Tongue (tissue), 2 donors: ENCODE results near the gene RNU11. TPM values are rescaled to one million over a fixed set of nuclear protein-coding genes. Genes with fewer than 3 reads are reported as not detected.
"Not testable (repeated sequence)": the region's sequence is repeated elsewhere in the genome, so short reads cannot be mapped to it uniquely, and the experiment has no call there.

Experiments
- DNase-seq: peaks from one replicate; pipeline ENCODE4 v3.0.0-alpha.2; 2015
- total RNA-seq: library from RNA; depleted of rRNA; stranded (reverse); fragments of >200 nt; gene quantifications from one replicate; pipeline ENCODE4 v1.2.3, GENCODE V29; 2014

RNU11 gene
- not detected for total RNA-seq

DNA sequence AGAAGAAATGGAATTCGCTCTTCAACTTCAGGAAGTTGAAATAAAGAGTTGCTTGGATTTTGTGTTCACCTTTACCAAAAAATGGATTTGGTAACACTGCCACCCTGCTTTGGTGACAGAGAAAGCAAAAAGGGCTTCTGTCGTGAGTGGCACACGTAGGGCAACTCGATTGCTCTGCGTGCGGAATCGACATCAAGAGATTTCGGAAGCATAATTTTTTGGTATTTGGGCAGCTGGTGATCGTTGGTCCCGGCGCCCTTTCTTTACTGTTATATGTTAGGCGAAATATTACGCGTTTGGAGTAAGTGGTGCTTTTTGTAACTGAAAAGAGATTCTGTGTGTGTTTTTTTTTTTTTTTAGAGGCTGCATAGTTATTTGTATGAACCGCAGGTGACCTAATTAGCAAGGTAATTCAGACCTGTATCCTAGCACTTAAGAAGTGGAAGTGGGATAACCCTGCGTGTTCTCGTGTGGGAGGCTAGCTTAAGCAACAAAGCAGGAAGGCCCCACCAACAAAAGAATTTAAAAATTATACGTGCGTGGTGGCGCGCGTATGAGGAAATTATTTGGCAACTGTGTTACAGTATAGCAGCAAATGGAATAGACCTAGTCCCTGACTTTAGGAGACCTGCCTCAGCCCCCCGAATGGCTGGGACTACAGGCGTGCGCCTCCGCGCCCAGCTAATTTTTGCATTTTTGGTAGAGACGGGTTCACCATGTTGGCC, at the start of gene RNU11:
RNU11 (plus strand) TSS at position 127 of the 725 bp plus-strand sequence.
- DNase-seq = peak; percentile 98

DNA sequence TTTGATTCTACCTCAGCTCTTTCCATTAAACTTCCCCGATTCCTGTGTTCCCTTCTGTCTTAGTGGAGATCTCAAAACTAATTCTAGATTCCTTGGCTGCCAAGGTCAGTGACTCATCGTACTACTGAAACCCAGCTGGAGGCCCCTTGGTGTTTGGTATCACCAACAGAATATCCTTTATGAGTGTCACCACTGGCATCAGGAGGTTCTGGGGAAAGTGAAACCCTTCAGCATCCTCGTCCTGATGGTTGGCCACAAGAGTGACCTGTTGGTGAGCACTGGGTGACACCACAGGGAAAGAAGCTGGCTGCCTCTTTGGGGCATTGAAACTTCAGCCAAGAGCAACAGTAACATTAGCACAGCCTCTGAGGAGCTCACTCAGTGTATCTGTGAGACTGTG, 46.7 kb upstream of the RNU11 start:
- no peak for DNase-seq

DNA sequence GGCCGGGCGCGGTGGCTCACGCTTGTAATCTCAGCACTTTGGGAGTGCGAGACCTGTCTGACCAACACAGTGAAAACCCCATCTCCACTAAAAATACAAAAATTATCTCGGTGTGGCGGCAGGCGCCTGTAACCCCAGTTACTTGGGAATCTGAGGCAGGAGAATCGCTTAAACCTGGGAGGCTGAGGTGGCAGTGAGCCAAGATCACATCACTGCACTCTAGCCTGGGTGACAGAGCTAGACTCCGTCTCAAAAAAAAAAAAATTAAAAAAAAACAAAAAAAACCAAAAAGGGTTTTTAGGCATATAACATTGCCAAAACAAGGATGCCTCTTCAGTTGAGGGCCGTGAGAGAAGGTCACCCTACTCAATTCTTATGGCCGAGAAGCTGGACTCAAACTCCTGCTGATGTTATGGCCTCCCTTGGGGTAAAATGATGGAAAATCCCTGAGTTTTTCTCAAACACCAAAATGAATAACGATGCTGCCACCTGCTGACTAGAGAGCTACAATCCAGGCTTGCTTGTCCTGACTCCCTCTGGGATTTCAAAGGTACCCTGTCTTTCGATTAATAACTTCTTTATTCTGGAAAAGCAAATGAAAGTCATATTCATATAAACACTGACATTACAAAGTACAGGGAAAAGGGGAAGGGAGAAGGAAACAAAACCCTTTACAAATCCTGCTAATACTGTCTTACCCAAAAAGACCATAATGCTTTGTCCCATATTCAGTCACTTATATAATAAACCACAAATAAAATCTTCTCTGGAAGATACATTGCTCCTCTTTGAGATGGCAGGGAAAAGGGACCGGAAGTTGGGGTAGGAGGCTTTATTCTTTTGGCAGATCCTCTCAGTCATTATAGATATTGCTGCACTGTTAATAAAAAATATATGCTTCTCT, 45.6 kb upstream of the RNU11 start:
- peak; percentile 91 for DNase-seq

DNA sequence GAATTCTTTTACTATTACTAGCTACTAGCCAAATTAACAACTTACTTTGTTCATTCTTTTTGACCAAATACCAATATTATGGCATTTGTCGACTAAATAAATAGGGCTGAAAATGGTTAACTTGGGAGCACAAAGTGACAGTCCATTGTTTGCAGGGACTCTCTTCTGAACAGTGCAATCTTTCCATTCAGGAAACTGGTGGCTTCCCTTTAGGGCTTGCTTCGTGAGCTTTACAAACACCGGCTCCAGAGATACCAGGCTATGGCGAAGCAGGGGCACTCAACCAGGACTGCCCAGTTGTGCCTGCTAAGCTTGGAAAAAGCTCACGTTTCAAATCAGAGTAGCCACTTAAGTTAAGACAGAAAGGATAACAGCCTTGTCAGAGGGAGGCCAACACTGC, 44.0 kb upstream of the RNU11 start:
- no peak for DNase-seq

DNA sequence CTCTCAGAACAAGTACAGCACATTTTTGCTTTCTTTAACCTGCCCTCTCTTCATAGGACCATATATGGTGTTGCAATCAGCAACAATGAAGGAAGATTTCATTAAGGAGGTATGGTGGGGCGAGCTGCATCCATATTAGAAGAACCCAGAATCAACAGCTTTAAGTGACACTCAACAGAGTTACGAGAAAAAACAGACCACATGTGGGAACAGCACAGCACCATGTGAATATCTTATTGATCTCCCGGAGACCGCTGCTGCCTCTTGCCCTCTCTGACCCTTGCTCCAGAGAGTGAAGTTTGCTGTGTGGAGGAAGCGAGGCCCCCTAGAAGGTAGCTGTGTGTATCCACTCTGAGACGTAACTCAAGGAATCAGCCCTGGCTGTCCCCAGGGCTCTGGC, 43.4 kb upstream of the RNU11 start:
- no peak for DNase-seq

DNA sequence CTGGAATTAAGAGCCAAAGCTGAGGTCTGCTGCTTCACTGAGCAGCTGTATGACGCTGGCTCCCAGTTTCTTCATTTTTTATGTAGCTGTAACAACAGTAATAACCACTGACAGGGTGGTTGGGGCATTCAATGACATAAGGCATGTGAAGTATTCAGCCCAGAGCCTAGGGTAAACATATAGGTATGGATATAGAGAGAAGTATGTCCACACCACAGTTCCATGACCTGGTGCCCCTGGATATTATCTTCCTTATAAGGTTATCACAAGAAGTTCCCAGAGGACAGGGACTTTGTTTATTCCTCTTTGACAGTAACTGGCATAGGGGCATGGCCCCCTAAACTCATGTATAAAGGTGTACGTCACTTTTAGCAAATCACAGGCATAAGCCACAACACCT, 41.6 kb upstream of the RNU11 start:
- DNase-seq = no peak

DNA sequence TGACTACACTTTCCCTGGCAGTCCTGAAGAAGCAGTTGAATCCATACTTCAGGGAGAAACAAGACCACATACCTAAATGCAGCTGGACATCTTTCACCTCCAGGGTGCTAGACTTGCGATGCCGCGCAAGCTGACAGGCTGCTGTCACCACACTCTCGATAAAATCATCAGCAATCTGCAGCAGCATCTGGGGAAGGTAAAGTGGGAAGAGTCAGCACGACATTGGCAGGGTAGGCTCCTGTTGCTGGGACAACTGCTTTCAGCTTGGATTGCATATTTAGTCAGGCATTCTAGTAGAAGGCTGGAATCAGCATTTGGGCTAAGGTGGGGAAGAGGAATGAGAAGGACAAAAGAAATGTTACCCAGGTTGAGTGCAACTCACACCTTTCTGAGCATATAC, 35.2 kb upstream of the RNU11 start:
- DNase-seq = no peak

DNA sequence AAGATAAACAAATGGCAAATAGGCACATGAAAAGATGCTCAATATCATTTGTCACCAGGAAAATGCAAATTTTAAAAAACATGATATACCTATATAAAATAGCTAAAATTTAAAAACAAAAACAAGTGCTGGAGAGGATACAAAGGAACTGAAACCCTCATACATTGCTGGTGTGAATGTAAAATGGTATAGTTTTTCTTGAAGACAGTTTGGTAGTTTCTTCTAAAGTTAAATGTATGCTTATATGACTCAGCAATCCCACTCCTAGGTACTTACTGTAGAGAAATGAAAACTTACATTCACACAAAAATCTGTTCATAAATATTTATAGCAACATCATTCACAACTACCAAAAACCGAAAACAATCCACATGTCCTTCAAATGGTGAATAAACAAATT, 16.7 kb upstream of the RNU11 start:
- no peak for DNase-seq

DNA sequence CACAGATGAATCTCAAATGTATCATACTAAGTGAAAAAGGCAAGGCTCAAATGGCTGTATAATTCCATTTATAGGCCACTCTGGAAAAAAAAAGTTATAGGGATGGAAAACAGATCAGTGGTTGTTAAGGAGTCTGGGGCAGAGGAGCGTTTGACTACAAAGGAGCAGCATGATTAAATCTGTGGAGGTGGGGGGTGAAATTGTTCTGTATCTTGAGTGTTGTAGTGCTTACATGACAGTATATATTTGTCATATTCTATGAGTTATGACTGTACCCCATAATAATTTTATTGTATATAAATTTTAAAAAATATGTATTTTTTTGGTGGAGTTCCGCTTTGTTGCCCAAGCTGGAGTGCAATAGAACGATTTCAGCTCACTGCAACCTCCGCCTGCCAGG, 15.8 kb upstream of the RNU11 start:
- no peak for DNase-seq

DNA sequence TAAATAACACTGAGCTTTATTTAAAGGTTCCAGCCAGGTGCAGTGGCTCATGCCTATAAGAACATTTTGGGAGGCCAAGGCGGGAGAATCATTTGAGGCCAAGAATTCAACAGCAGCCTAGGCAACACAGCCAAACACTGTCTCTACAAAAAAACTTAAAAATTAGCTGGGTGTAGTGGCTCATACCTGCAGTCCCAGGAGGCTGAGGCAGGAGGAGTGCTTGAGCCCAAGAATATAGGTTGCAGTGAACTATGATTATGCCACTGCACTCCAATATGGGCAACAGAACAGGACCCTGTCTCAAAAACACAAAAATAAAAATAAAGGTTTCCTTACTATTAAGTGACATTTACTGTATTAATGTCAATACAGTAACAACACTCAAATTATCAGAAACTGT, 7.6 kb upstream of the RNU11 start:
- DNase-seq = no peak

DNA sequence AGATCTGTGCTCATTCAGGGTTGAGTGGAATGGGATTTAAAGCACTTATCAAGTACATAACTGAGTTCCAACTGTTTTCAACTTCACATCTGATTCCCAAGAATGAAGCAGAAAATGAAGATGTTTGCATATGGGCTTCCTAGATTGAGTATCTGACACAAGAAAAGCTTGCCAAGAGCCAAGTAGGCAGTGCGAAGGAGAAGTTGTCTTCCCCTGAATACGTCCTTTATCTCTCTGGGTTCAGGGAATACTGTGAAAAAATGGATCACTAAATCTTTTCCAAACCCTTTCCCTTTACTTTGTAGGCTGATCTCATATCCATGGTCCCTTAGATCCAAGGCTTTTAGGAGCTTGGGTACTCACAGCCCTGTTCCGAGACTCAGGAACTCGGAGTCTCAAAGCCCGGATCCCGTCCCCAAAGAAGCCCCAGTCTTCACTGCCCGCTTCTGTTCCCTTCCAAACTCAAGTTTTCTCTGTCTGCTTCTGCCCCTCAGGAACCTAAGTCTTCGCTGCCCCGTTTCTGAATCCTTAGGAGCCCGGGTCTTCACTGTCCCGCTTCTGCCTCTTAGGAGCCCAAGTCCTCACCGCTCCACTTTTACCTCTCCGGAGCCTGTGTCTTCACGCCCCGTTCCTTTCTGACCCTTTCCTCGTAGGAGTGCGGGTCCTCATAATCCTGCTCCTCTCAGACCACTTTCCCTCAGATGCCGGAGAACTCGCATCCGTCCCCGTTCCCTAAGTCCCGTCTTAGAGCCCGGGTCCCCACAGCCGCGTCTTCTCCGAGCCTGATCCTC, 6.1 kb upstream of the RNU11 start:
- no peak for DNase-seq

DNA sequence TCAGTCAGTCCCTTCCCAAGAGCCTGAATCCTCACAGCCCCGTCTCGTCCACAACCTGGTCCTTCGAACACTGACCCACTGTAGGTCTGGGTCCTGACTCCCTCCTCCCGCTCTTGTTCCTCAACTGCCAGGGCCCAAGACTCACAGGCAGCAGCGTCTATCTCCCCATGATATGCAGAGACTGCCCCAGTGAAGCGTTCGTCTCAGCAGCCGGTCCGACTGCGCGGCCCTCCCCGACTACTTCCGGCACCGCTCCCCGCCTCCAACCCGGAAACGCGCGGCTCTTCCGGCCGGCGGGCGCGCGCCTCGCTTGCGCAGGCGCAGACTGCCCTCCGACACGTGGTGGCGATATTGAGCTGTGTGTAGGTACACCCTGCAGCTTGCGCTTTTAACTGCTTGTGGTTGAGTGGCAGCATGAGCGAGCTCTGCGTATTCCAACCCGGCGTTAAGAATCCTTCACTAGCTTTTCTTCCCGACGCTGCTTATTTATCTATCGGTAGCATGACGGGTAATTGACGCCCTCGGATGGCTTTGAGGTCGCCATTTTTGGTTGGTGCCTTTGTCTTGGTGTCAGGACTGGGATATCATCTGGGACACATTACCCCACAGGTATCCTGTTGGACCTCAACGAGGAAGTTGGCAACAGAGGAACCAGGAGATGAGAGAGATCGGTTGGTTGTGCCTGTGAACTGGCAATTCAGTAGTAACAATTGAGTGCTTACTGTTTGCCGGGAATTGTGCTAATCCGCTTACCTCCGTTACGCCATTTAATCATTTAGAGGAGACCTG, 5.4 kb upstream of the RNU11 start, which contains the start of gene TAF12:
TAF12 (minus strand) TSS at position 221 of the 789 bp plus-strand sequence. CDS start 20,986 bp downstream, outside the sequence.
- DNase-seq = peak; percentile 97

DNA sequence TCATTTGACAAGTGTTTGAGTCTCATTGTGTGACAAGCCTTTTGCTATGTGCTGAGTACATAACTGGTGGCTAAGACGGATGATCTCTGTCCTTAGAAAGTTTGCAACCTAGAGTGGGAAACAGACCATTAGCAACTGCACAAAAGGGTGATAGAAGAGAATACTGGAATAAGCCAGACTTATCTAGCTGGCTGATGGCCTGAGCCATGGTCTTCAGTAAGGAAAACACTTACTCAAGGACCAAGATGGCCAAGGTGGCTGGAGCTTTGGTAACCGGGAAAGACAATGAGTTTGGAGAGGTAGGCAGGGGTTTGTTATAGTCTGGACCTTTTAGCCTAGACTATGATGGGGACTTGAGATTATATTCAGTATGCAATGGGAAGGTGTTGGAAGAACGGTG, 3.9 kb upstream of the RNU11 start:
- no peak for DNase-seq

DNA sequence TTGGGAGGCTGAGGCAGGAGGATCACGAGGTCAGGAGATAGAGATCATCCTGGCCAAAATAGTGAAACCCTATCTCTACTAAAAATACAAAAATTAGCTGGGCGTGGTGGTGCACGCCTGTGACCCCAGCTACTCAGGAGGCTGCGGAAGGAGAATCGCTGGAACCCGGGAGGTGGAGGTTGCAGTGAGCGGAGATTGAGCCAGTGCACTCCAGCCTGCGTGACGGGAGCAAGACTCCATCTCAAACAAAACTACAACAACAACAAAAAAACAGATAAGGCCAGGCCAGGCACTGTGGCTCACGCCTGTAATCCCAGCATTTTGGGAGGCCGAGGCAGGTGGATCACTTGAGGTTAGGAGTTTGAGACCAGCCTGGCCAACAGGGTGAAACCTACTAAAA, 3.0 kb upstream of the RNU11 start:
- not testable (repeated sequence) for DNase-seq

DNA sequence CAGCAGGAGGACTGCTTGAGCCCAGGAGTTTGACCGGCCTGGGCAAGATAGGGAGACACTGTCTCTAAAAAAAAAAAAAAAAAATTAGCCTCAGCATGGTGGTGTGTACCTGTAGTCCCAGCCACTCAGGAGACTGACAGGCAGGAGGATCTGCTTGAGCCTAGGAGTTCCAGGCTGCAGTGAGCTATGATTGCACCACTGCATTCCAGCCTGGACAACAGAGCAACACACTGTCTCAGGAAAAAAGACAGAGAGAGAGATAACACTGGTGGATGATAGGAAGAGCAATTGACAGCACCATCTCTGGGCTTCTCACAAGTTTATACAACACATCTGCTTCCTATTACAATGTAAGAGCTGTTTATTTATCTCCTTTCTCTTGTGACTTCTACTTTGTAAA, 2.4 kb upstream of the RNU11 start:
- DNase-seq = no peak

DNA sequence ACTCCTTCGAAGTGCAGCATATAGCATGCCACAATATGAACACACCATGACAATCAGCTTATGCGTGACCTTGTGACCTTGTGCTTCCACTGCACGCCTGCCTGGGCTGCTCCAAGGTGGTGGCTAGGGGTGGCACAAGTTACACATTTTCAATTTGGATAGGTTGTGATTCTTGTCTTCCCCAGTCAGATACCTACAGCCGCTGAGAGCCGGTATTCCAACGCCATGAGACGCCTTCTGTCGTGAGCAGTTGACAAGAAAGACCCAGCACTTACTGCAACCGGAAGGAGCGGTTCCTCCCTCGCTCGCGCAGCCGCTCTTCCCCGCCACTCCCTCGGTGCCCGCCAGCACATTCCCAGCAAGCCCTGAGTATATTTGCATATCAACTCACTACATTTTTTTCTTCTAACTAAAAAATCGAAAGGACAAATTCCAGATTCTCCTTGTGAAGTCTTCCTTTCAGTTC, 359 bp upstream of the RNU11 start:
- DNase-seq = peak; percentile 96

DNA sequence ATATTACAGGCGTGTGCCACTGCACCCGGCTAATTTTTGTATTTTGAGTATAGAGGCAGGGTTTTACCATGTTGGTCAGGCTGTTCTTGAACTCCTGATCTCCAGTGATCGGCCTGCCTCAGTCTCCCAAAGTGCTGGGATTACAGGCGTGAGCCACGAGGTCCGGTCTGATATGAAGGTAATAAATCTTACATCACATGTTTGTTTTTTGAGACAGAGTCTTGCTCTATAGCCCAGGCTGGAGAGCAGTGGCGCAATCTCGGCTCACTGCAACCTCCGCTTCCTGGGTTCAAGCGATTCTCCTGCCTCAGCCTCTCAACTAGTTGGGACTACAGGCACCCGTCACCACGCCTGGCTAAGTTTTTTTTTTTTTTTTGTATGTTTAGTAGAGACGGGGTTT, 4.7 kb downstream of the RNU11 start:
- DNase-seq = not testable (repeated sequence)

DNA sequence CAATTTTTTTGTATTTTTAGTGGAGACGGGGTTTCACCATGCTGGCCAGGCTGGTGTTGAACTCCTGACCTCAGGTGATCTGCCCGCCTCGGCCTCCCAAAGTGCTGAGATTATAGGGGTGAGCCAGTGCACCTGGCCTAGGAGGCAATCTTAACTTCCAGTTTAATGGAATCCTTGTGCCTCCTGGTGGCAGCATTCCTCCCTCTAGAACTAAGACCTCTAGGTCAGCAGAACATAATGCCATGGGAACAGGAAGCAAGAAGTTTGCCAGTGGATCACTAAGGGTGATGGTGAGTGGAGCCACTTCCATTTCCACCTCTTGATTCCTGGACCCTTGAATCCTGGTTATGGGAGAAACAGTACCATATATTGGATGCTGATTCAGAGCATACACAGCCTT, 5.5 kb downstream of the RNU11 start:
- DNase-seq = not testable (repeated sequence)

DNA sequence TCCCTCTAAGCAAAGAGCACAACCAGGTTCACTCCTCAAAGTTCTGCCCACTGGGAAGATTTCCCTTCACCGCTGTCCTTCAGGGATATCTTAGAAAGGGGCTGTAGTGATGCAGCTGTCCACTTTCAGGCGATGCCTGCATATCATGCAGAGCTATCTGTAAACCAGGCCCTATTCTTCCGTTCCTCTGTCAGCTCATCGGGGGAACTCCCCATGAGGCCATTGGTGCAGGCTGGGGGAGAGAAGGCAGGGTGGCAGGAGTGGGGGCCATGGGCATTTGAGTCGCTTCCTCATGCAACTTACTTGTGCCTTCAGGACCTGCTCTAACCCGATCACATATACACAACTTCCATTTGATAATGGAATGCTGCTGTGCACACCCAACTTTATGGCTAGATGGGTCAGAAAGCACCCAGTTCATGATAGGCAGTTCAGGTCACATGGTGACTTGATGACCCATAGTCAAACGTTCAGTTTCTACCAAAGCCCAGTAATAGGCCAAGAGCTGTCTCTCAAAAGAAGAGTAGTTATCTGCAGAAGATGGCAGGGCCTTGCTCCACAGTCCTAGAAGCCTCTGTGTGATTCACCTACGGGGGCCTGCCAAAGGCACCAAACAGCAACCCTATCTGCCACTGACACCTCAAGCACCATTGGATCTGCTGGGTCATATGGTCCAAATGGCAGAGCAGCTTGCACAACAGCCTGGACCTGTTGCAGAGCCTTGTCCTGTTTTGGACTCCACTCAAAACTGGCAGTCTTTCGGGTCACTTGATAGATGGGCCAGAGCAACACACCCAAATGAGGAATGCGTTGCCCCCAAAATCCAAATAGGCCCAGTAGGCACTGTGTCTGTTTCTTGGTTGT, 7.3 kb downstream of the RNU11 start:
- not testable (repeated sequence) for DNase-seq

DNA sequence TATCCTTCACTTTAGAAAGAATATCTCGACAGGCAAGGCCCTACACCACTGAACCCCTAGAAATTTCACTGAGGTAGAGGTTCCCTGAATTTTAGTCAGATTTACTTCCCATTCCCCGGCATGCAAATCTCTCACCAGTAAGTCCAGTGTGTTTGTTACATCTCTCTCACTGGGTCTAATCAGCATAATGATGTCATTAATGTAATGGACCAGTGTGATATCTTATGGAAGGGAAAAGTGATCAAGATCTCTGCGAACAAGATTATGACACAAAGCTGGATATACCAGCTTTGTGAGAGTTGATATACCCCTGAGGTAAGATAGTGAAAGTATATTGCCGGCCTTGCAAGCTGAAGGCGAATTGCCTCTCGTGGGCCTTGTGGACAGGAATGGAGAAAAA, 7.9 kb downstream of the RNU11 start:
- DNase-seq = no peak
